KMS-11 (cell line): ENCODE results near the gene RCBTB1.

Experiments
- H2AFZ ChIP-seq: fragments of 200-600 bp; sonication (generic); 2 replicates; pipeline ENCODE4 v1.6.1; 2016; ENCODE audit warnings: antibody characterized with exemption, mixed run types, low read depth
- H3K27ac ChIP-seq: fragments of 200-600 bp; sonication (generic); 2 replicates; pipeline ENCODE4 v1.6.1; 2016; ENCODE audit warnings: mild to moderate bottlenecking, mixed run types
- H3K27me3 ChIP-seq: fragments of 200-600 bp; sonication (generic); 2 replicates; pipeline ENCODE4 v1.6.1; 2017; ENCODE audit warnings: mild to moderate bottlenecking, low read depth, mixed run types, moderate library complexity; ENCODE audit not compliant: insufficient read depth
- H3K36me3 ChIP-seq: fragments of 200-600 bp; sonication (generic); 2 replicates; pipeline ENCODE4 v1.6.1; 2017; ENCODE audit warnings: mild to moderate bottlenecking, mixed run types; ENCODE audit not compliant: insufficient read depth
- H3K4me1 ChIP-seq: fragments of 200-600 bp; sonication (generic); 2 replicates; pipeline ENCODE4 v1.6.1; 2016; ENCODE audit warnings: mild to moderate bottlenecking, low read depth, mixed run types; ENCODE audit not compliant: poor library complexity, severe bottlenecking
- H3K4me2 ChIP-seq: fragments of 200-600 bp; sonication (generic); 2 replicates; pipeline ENCODE4 v1.7.0; 2016; ENCODE audit warnings: mild to moderate bottlenecking, mixed run types
- H3K4me3 ChIP-seq: fragments of 200-600 bp; sonication (generic); IDR thresholded peaks from 2 replicates; pipeline ENCODE4 v1.6.1; 2017; ENCODE audit warnings: low read depth, low read length, mixed read lengths; ENCODE audit not compliant: insufficient read depth
- H3K79me2 ChIP-seq: fragments of 200-600 bp; sonication (generic); 2 replicates; pipeline ENCODE4 v1.6.1; 2016; ENCODE audit warnings: low read depth, mixed run types; ENCODE audit not compliant: insufficient read depth
- H3K9ac ChIP-seq: fragments of 200-600 bp; sonication (generic); 2 replicates; pipeline ENCODE4 v1.6.1; 2016; ENCODE audit warnings: mild to moderate bottlenecking, mixed run types
- H4K20me1 ChIP-seq: fragments of 200-600 bp; sonication (generic); 2 replicates; pipeline ENCODE4 v1.6.1; 2016; ENCODE audit warnings: mild to moderate bottlenecking, mixed run types; ENCODE audit not compliant: insufficient read depth
- TF ChIP-seq, protein P1 (sequence below): fragments of 200-600 bp; sonication (generic); conservative IDR thresholded peaks from 2 replicates; pipeline ENCODE4 v1.6.1; 2017; ENCODE audit warnings: low read depth, mild to moderate bottlenecking, antibody characterized with exemption, low read length, moderate library complexity, mixed read lengths

RCBTB1 gene

DNA sequence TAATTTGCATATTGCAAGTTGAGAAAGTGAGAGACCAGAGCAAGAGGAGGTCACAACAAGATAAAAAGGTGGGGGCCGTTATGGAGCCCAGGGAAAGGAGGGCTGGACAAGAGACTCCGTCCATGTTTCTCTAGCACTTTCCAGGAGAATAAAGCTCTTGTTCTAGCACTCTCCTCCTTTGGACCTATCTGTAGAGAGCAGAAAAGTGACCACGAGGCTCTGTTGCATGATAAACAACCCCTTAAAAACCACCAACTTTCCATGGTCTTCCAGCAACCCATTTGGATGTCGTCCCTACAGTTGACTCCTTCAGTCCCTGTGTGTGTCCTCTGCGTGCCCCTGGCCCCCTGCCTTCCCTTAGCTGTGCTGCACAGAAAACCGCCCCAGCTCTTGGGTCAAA is 38.9 kb upstream of the RCBTB1 start:
- Histone ChIP-seq H3K4me1 (no peaks in the 10 kb centered on the region), H2AFZ (no peak overlapping the region), H3K79me2 (no peaks in the 10 kb centered on the region), H3K4me3 (no peak overlapping the region), H3K27me3 (no peaks in the 10 kb centered on the region), H3K27ac (no peak overlapping the region), H4K20me1 (no peaks in the 10 kb centered on the region), H3K36me3 (no peaks in the 10 kb centered on the region), H3K4me2 (no peak overlapping the region), H3K9ac (no peak overlapping the region)
- TF ChIP-seq, protein P1, sequence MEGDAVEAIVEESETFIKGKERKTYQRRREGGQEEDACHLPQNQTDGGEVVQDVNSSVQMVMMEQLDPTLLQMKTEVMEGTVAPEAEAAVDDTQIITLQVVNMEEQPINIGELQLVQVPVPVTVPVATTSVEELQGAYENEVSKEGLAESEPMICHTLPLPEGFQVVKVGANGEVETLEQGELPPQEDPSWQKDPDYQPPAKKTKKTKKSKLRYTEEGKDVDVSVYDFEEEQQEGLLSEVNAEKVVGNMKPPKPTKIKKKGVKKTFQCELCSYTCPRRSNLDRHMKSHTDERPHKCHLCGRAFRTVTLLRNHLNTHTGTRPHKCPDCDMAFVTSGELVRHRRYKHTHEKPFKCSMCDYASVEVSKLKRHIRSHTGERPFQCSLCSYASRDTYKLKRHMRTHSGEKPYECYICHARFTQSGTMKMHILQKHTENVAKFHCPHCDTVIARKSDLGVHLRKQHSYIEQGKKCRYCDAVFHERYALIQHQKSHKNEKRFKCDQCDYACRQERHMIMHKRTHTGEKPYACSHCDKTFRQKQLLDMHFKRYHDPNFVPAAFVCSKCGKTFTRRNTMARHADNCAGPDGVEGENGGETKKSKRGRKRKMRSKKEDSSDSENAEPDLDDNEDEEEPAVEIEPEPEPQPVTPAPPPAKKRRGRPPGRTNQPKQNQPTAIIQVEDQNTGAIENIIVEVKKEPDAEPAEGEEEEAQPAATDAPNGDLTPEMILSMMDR, result no peak

DNA sequence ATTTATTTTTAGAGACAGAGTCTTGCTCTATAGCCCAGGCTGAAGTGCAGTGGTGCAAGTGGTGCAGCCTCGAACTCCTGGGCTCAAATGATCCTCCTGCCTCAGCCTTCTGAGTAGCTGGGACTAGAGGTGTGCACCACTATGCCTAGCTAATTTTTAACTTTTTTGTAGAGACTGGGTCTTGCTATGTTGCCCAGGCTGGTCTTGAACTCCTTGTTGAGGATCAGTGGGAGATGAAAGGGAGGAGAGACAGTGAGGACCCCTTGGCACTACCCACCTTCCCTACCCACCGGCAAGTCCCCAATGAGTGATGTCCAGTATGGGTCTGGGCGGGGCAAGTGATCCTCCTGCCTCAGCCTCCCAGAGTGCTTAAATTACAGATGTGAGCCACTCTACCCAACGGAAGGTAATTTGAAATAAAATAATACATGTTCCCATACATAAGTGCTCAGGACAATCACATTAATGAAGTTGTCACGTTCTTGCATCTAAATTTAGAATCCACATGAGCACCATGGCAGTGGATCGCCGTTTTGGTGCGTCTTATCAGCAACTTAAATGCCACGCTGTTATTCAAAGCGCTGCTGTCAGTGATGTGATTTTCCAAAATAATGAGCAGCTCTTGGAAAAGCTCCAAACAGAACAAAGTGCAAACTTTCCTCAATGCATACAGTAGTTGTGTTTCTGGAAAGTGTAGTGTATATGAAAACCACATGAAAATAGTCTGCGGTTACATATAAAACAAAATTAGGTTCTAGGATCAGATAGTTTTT is 37.0 kb upstream of the RCBTB1 start:
- Histone ChIP-seq H3K4me3 (no peak overlapping the region), H3K4me1 (no peaks in the 10 kb centered on the region), H3K36me3 (no peaks in the 10 kb centered on the region), H2AFZ (no peak overlapping the region), H3K79me2 (no peaks in the 10 kb centered on the region), H3K27me3 (no peaks in the 10 kb centered on the region), H4K20me1 (no peaks in the 10 kb centered on the region), H3K4me2 (no peak overlapping the region), H3K9ac (no peak overlapping the region), H3K27ac (no peak overlapping the region)
- TF ChIP-seq, protein P1, result no peak

DNA sequence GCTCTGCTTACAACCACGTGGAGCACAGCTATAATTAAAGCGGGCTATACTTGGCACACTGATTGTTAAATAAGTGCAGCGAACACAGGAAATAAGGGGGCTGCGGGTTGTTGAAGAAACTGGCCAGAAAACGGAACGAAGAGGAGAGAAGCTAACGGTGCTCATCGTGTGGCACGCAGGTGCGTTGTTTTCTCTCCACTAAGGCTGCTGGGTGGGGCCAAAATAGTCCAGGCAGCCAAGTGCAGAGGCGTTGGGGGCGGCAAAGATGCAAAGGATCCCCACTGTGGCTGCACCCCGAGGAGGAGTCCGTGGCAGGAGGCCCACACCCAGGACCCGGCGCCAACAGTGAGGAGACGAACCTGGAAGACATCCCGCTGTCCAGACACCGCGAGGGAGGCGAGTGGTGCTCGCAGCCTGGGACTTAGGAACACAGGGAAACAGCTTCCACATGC is 34.8 kb upstream of the RCBTB1 start:
- no peaks in the 10 kb centered on the region for H3K4me1 ChIP-seq
- no peaks in the 10 kb centered on the region for H3K27me3 ChIP-seq
- H2AFZ ChIP-seq, result no peak overlapping the region
- H3K27ac ChIP-seq, result no peak overlapping the region
- no peak overlapping the region for H3K9ac ChIP-seq
- no peak overlapping the region for H3K4me2 ChIP-seq
- H3K79me2 ChIP-seq, result no peaks in the 10 kb centered on the region
- no peak overlapping the region for H3K4me3 ChIP-seq
- no peaks in the 10 kb centered on the region for H3K36me3 ChIP-seq
- TF ChIP-seq, protein P1, result no peak
- no peaks in the 10 kb centered on the region for H4K20me1 ChIP-seq

DNA sequence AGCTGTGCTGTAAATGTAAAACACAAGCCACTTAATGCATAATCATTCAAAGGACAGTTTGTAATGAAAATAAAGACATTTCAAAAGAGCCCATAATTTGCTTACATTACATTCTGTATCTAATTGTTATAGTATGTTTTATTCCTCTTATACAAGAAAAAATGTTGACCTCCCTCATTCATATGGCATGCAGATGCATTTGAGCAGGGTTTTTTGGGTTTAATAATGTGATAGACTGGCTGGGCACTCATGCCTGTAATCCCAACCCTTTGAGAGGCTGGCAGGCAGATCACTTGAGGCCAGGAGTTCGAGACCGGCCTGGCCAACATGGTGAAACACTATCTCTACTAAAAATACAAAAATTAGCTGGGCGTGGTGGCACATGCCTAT is 31.3 kb upstream of the RCBTB1 start:
- H3K4me3 ChIP-seq, result no peak overlapping the region
- H3K4me2 ChIP-seq, result no peak overlapping the region
- no peaks in the 10 kb centered on the region for H3K27me3 ChIP-seq
- H2AFZ ChIP-seq, result no peak overlapping the region
- H3K9ac ChIP-seq, result no peak overlapping the region
- no peaks in the 10 kb centered on the region for H3K36me3 ChIP-seq
- no peak overlapping the region for H3K27ac ChIP-seq
- TF ChIP-seq, protein P1, result no peak
- no peaks in the 10 kb centered on the region for H4K20me1 ChIP-seq
- no peaks in the 10 kb centered on the region for H3K4me1 ChIP-seq
- H3K79me2 ChIP-seq, result no peaks in the 10 kb centered on the region
